Fibroblast of lung (primary cell): Measurements from ENCODE around the gene CDC16. TPM values are rescaled to one million over a fixed set of nuclear protein-coding genes. Genes with fewer than 3 reads are reported as not detected.

ENCODE experiments used
- DNase-seq, 2 donors: peaks; one replicate each; pipeline versions ENCODE4 v3.0.0 to v3.0.0-alpha.2; 2010; ENCODE audit warnings: low read depth in 2 of 2
- H2AFZ ChIP-seq: 2 replicates; pipeline ENCODE4 v1.5.1; 2012; ENCODE audit warnings: low read length, control low read depth, inconsistent platforms
- H3K27ac ChIP-seq: 2 replicates; pipeline ENCODE4 v1.5.1; 2011; ENCODE audit warnings: low read length, control low read depth; ENCODE audit not compliant: insufficient read depth
- H3K27me3 ChIP-seq: 2 replicates; pipeline ENCODE4 v1.5.1; 2011; ENCODE audit warnings: mild to moderate bottlenecking, low read length; ENCODE audit not compliant: control insufficient read depth, insufficient read depth
- H3K36me3 ChIP-seq: 2 replicates; pipeline ENCODE4 v1.5.1; 2011; ENCODE audit warnings: low read length; ENCODE audit not compliant: control insufficient read depth, insufficient read depth
- H3K4me1 ChIP-seq: 2 replicates; pipeline ENCODE4 v1.5.1; 2011; ENCODE audit warnings: low read length; ENCODE audit not compliant: control insufficient read depth, insufficient read depth; ENCODE audit errors: extremely low read depth
- H3K4me2 ChIP-seq: 2 replicates; pipeline ENCODE4 v1.5.1; 2011; ENCODE audit warnings: low read length, control low read depth; ENCODE audit not compliant: insufficient read depth; ENCODE audit errors: extremely low read depth
- H3K4me3 ChIP-seq, 4 experiments: fragments of 200-600 bp in 1 of 4; sonication (generic) in 1 of 4; replicated peaks in 1 of 4; 2 replicates each; pipeline ENCODE4 v1.5.1; 2011 to 2016; ENCODE audit warnings: low read length in 4 of 4, low read depth in 3 of 4, mild to moderate bottlenecking in 3 of 4, control low read depth in 2 of 4, inconsistent platforms in 1 of 4, mixed read lengths in 1 of 4; ENCODE audit not compliant: insufficient read depth in 1 of 4; ENCODE audit errors: control extremely low read depth in 1 of 4
- H3K79me2 ChIP-seq: 2 replicates; pipeline ENCODE4 v1.5.1; 2012; ENCODE audit warnings: mild to moderate bottlenecking, low read length, inconsistent platforms; ENCODE audit not compliant: control insufficient read depth, insufficient read depth
- H3K9ac ChIP-seq: 2 replicates; pipeline ENCODE4 v1.5.1; 2011; ENCODE audit warnings: mild to moderate bottlenecking, low read length, control low read depth; ENCODE audit not compliant: insufficient read depth
- H3K9me3 ChIP-seq: 2 replicates; pipeline ENCODE4 v1.5.1; 2012; ENCODE audit warnings: low read depth, low read length; ENCODE audit not compliant: control insufficient read depth, insufficient read depth
- H4K20me1 ChIP-seq: 2 replicates; pipeline ENCODE4 v1.5.1; 2011; ENCODE audit warnings: low read length; ENCODE audit not compliant: control insufficient read depth, insufficient read depth; ENCODE audit errors: extremely low read depth
- CTCF ChIP-seq, 2 donors: IDR thresholded peaks in 1 of 2; conservative IDR thresholded peaks in 1 of 2; 1 replicate in 1 of 2; 2 replicates in 1 of 2; pipeline ENCODE4 v1.5.1; 2011 to 2012; ENCODE audit warnings: low read length in 2 of 2, control low read depth in 1 of 2, inconsistent platforms in 1 of 2, low read depth in 1 of 2, mild to moderate bottlenecking in 1 of 2
- EZH2 ChIP-seq: IDR thresholded peaks from 2 replicates; pipeline ENCODE4 v1.5.1; 2012; ENCODE audit warnings: low read length, control low read depth, mild to moderate bottlenecking; ENCODE audit errors: missing control alignments
- polyA plus RNA-seq, 2 donors: library from polyadenylated mRNA; depleted of rRNA in 1 of 2; stranded (reverse) in 1 of 2; unstranded in 1 of 2; fragments of >200 nt; gene quantifications; 2 replicates each; pipeline ENCODE4 v1.2.1, GENCODE V29; 2011 to 2012; ENCODE audit warnings: missing spikeins in 1 of 2
- total RNA-seq: library from RNA; depleted of rRNA; stranded (reverse); fragments of >200 nt; gene quantifications from 2 replicates; pipeline ENCODE4 v1.2.1, GENCODE V29; 2014

The CDC16 gene
- total and polyA plus RNA-seq, 2 donors (not counting 1 experiment from before 2014, with no cell fraction given), result 52.2 to 101 TPM

- peak in 1 of 2 donors; percentile 73 for DNase-seq
- Histone ChIP-seq H3K36me3 (peaks cover 3% of the 10 kb centered on the region), H2AFZ (peak overlapping the region; percentile 70), H3K27ac (peak overlapping the region; percentile 87), H3K27me3 (no peaks in the 10 kb centered on the region), H3K9me3 (no peaks in the 10 kb centered on the region), H3K9ac (peak overlapping the region; percentile 76), H3K4me1 (peaks cover 8% of the 10 kb centered on the region), H3K4me2 (peak overlapping the region; percentile 95), H3K4me3 (peak overlapping the region; percentile 70 to 94 (median 80)), H3K79me2 (peaks cover 29% of the 10 kb centered on the region), H4K20me1 (no peaks in the 10 kb centered on the region)
- TF ChIP-seq CTCF (conservative IDR thresholded peaks at IDR 0.05 in 1 of 2, IDR thresholded peaks at IDR 0.05 in 1 of 2; ENCODE audit: low read depth in 1 of 2, low read length in 2 of 2) (no peak), EZH2 (no peak)
These were observed 47.5 kb downstream of the CDC16 start for GRCh38 chr13:114282041-114282670.

GRCh38 chr13:114283576-114283975, 48.9 kb downstream of the CDC16 start:
- TF ChIP-seq EZH2, result no peak
- no peak for TF ChIP-seq CTCF (conservative IDR thresholded peaks at IDR 0.05 in 1 of 2, IDR thresholded peaks at IDR 0.05 in 1 of 2; ENCODE audit: low read depth in 1 of 2, low read length in 2 of 2)
- H4K20me1 ChIP-seq, result no peaks in the 10 kb centered on the region
- no peak overlapping the region for H3K27ac ChIP-seq
- no peak overlapping the region for H3K9ac ChIP-seq
- peak overlapping the region; percentile 48 for H3K4me2 ChIP-seq
- H2AFZ ChIP-seq, result no peak overlapping the region
- H3K27me3 ChIP-seq, result no peaks in the 10 kb centered on the region
- H3K4me1 ChIP-seq, result peaks cover 8% of the 10 kb centered on the region
- peaks cover 6% of the 10 kb centered on the region for H3K36me3 ChIP-seq
- peak overlapping the region in 2 of 4 experiments; percentile 30 to 94 for H3K4me3 ChIP-seq
- H3K79me2 ChIP-seq, result peaks cover 29% of the 10 kb centered on the region
- H3K9me3 ChIP-seq, result no peaks in the 10 kb centered on the region
- no peak for DNase-seq

GRCh38 chr13:114284680-114285079, 50.0 kb downstream of the CDC16 start:
- H3K4me1 ChIP-seq, result peaks cover 8% of the 10 kb centered on the region
- TF ChIP-seq CTCF (conservative IDR thresholded peaks at IDR 0.05 in 1 of 2, IDR thresholded peaks at IDR 0.05 in 1 of 2; ENCODE audit: low read depth in 1 of 2, low read length in 2 of 2) (no peak), EZH2 (no peak)
- H3K79me2 ChIP-seq, result peaks cover 29% of the 10 kb centered on the region
- H3K36me3 ChIP-seq, result peaks cover 6% of the 10 kb centered on the region
- no peak overlapping the region for H3K4me3 ChIP-seq
- H3K9ac ChIP-seq, result no peak overlapping the region
- H3K27ac ChIP-seq, result no peak overlapping the region
- no peaks in the 10 kb centered on the region for H3K27me3 ChIP-seq
- DNase-seq, result no peak
- H3K9me3 ChIP-seq, result no peaks in the 10 kb centered on the region
- H4K20me1 ChIP-seq, result no peaks in the 10 kb centered on the region
- no peak overlapping the region for H2AFZ ChIP-seq
- H3K4me2 ChIP-seq, result no peak overlapping the region
